Limb (tissue), 2 donors: ENCODE data around the gene STC2.
"Not testable (repeated sequence)": the region's sequence is repeated elsewhere in the genome, so short reads cannot be mapped to it uniquely, and the experiment has no call there.

Experiments
- DNase-seq, 2 donors: peaks; one replicate each; pipeline ENCODE4 v3.0.0-alpha.2; 2016; ENCODE audit errors: extremely low spot score in 2 of 2

The STC2 gene

DNA sequence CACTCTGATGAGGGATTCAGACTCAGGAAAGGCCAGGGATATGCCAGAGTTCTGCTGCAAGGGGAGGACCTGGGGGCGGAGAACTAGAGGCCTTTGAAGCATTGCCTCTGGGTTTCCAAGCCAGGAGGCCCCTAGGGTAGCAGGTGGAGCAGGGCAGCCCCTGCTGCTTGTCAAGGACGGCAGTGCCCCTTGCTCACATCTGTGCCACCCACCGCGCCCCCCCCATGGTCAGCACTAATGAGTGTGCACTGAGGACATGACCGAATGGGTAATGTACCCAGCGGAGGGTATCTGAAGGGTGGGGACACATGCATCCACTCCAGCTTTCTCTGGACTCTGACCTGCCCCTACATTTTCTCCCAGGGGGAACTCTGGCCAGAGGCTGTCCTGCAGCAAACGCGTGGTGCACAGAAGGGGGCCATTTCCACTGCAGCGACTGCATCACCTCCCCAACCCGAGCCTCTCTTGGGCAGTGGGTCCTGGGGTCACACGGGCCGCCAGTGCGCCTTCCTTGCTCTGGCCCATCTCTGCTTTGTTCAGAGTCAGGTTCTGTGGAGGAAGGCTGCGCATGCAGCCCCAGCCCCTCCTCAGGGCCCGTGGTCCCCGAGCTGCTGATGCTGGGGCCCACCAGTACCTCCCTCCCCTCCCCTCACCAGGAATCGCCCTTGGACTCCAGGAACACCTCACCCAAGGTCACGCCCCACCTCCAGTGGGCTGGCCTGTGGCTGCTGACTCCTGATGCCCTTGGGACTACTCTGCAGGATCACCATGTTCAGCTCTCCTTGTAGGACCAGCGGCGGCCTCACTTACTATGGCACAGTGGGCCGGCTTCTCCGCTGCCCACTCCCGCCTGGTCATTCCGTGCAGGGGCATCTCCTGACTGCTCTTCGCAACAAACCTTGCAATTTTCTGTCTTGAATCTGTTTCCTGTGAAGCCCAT is 31.2 kb downstream of the STC2 start:
- no peak for DNase-seq

DNA sequence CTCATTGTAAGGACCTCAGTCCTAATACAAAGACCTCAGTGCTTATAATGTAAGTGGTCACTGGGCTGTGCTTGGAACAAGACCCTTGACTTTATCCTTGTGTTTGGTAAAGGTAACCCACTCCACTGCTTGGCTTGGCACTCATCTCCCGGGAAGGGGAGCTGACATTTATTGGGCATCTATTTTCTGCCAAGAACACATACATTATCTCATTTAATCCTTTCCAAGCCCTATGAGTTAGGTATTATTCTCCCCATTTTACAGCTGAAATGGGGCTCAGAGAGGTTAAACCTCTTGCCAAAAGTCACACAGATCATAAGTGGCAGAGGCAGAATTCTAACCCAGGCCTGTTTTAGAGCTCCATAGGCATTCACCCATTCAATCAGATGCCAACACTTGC is 32.4 kb downstream of the STC2 start:
- no peak for DNase-seq

- no peak for DNase-seq
Measured at GRCh38 chr5:173294673-173295320, 33.4 kb downstream of the STC2 start.

- DNase-seq = peak; percentile 88 to 89
Measured at GRCh38 chr5:173293817-173294672, 34.2 kb downstream of the STC2 start.

GRCh38 chr5:173291722-173292658 is 36.2 kb downstream of the STC2 start:
- DNase-seq = no peak

DNA sequence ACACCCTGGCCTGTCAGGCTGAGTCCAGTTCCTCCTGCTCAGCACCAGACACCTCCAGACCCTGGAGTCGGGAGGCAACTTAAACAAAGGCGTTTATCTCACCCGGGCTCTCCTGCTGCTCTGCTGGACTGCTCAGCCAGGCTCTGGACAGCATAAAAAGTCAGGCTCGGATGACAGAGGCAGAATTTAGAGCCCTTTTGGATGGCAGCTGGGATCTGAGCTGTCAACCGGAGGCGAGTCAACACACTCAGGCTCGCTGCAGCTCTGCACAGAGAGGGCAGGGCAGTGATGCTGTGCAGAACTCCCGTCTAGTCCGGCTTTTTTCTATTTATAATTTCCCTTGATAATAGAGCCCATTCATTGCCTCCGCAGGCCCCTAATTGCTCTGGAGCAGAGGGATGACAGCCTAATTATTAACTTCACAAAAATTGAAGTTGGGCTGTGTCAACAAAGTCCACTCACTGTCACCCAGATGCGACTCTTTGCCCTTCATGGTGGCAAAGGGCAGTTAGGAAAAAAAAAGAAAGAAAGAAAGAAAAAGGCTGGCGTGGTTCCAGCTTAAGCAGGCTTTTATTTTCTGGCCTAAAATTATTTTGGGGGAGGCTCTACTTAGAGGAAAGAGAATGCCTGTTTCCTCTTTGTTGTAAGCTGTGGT is 37.6 kb downstream of the STC2 start:
- DNase-seq = no peak

DNA sequence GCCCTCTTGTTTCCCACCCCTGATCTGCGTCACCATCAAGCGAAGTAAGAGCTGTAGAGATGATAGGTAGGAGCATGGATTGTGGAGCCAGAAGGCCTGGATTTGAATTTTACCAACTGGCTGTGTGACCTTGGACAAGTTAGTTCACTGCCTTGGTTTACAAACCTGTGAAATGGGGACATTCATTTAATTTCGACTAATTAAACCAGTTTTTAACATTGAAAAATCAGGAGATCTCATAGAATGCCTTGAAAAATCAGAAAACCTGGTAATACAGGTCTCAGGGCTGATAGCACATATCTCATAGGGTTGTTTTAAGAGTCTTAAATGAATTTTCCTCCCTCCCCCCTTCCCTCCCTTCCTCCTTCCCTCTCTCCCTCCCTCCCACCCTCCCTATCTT is 38.8 kb downstream of the STC2 start:
- DNase-seq = no peak

DNA sequence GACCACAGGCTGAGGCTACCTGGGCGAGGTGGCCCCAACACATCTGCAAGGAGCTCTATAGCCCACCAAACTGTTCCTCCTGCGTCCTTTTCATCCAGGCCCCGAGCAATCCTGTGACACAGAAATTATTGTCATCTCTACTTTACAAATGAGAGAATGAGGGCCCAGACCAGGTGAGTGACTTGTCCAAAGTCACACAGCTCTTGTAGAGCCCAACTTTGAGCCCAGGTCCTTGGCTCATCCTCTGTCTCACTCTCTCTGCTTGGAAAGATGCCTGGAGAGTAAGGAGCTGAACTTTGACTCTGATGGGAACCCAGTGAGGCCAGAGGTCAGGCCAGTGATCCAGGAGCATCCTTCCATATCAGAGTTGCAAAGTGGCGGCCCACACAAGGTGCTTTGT is 39.6 kb downstream of the STC2 start:
- no peak for DNase-seq

GRCh38 chr5:173287086-173287485 is 41.1 kb downstream of the STC2 start:
- no peak for DNase-seq

GRCh38 chr5:173284343-173284958 is 43.8 kb downstream of the STC2 start:
- DNase-seq = not testable (repeated sequence)

DNA sequence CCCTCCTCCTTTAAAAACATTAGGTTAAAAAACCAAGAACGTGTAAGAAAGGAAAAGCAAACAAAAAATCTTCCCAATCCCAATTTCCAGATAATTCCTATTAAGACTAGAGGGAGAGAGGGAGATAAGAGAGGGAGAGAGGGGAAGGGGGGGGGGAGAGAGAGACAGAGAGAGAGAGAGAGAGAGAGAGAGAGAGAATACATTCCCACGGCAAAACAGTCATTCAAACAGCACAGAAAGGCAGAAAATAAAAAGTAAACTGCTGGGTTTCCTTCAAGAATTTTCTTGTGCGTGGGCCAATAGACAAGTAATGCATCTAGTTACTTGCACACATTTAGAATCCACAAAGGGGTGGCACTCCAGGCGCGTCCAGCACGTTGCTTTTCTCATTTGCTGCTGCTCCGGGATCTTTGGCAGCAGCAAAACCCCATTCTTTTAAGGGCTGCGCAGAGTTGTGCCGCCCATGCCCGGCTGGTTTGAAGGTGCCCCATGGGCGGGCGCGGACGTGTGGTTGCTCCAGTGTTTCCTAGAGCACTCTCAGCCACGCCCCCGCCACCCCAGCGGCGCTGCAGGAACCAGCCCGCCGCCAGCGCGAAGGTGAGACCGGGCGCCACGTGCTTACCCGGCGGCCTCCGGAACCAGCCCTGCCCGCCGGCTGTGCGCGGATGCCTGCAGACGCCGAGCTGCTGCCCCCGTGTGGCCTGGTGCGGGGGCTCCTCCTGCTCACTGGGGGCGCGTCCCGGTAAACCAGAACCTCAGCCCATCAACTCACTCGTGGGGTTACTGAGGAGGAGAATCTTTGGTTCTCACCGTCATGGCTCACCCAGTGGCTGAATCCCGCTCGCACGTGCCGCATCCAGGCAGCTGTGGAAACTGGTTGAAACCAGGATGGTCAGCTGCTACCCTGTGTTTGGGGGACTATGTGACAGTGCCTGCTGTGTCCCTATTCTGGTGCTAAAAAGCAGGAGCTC is 44.6 kb downstream of the STC2 start:
- DNase-seq = peak; percentile 55 to 88

DNA sequence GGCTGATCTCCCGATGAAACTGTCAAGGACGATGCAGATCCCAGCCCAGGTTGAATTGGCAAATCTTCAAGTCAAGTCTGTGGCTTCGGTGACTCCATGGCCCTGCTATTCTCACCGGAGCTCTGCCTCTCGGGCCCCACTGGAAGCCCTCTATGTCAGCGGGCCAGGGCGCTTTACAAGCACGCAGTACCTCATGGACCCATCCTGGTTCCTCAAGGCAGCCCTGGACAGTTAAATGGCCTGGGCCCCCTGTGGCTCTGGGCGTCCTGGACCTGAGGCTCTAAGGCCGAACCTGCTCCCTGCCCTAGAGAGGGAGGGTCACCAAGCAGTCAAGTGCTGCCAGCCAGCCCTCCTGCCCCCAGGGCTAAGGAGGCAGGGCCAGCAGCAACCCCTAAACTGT is 45.3 kb downstream of the STC2 start:
- DNase-seq = no peak

- no peak for DNase-seq
Measured at GRCh38 chr5:173281910-173282309, 46.3 kb downstream of the STC2 start.

DNA sequence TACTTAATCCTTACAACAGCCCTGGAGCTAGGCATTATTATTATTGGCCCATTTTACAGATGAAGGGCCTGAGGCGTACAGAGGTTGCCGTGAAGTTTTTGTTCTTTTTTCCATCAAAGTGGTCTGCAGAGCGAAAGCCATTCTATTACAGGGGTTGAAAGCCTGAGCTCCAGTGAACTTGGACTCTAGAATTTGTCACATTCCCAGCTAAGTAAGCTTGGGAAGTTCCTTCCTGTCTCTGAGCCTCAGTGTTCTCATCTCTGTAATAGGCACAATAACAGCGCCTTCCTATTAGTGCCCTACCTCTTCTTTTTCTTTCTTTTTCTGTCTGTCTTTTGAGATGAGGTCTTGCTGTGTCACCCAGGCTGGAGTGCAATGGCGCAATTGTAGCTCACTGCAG is 49.0 kb downstream of the STC2 start:
- no peak for DNase-seq

- DNase-seq = no peak
Measured at GRCh38 chr5:173278641-173279040, 49.6 kb downstream of the STC2 start.

DNA sequence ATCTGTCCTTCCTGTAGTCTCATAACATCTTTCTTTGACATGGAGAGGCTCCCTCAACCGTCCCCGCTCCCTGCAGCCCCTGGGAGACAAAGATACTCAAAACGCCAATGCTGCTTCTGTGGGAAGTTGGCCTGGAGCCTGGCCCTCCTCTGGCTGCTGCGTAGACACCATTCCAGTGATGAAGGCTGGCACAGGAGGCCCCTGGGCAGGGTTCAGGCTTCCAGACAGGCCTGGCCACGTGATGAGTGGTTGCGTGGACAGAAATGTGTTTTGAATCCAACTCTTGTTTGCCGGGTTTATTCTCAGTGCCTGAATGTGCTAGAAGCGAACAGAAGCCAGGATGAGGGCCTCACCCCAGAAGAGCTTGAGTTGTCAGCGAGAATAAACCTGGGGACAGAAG is 50.0 kb downstream of the STC2 start:
- no peak for DNase-seq

DNA sequence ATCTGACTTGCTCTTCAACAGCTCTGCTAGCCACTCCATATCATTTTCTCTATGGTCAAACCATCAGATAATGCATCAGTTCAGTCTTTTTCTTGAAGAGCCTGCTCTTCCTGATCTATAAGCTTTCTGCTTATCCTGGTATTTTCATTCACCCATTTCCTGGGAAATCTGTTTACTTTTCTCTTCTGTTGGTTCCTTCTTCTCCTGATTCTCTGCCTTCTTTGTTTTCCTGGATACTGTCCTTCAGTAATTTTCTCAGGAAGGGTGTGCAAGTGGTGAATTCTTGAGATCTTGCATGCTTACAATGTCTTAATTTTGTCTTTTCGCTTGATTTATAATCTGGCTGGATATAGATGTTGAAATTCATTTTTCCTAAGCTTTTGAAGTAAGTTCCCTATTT is 53.4 kb downstream of the STC2 start:
- no peak for DNase-seq

GRCh38 chr5:173271419-173271818 is 56.8 kb downstream of the STC2 start:
- DNase-seq = no peak
